Renal pelvis (tissue), 12 donors: ENCODE data around the gene SPACA5. TPM values are rescaled to one million over a fixed set of nuclear protein-coding genes. Genes with fewer than 3 reads are reported as not detected.
"Not testable (repeated sequence)": the region's sequence is repeated elsewhere in the genome, so short reads cannot be mapped to it uniquely, and the experiment has no call there.

Source experiments
- DNase-seq: peaks from one replicate; pipeline ENCODE4 v3.0.0-alpha.2; 2013
- long read RNA-seq, 16 experiments: transcript quantifications; one replicate each; lab custom pipeline, GENCODE V29; 2026
- polyA plus RNA-seq, 3 donors: library from polyadenylated mRNA; unstranded; fragments of 120-200 nt; gene quantifications; one replicate each; pipeline ENCODE4 v1.2.1, GENCODE V29; 2013; ENCODE audit not compliant: insufficient read length in 3 of 3

SPACA5 gene
- under 1 TPM in 1 of 3 donors, not detected in 2; 0.31 TPM for polyA plus RNA-seq
- long read RNA-seq, donor 1 = 0 reads
- long read RNA-seq, donor 2 = 0 reads
- long read RNA-seq, donor 3 = 0 reads
- long read RNA-seq, donor 4 = 0 reads
- long read RNA-seq, donor 5 = 0 reads
- long read RNA-seq, donor 6 = 0 reads
- long read RNA-seq, donor 7 = 0 reads
- long read RNA-seq, donor 8 = 0 reads
- long read RNA-seq, donor 9 = 0 reads
- long read RNA-seq, donor 10 = 0 reads
- long read RNA-seq, donor 11 = 0 reads
- long read RNA-seq, donor 12 = 0 reads
- long read RNA-seq, donor 13 = 0 reads
- long read RNA-seq, donor 14 = 0 reads
- long read RNA-seq, donor 15 = 0 reads
- long read RNA-seq, donor 16 = 0 reads

GRCh38 chrX:48006688-48007087 lies at the start of gene SPACA5:
SPACA5 (plus strand) TSS chrX:48006988; CDS start chrX:48007803, 815 bp downstream.
- not testable (repeated sequence) for DNase-seq

DNA sequence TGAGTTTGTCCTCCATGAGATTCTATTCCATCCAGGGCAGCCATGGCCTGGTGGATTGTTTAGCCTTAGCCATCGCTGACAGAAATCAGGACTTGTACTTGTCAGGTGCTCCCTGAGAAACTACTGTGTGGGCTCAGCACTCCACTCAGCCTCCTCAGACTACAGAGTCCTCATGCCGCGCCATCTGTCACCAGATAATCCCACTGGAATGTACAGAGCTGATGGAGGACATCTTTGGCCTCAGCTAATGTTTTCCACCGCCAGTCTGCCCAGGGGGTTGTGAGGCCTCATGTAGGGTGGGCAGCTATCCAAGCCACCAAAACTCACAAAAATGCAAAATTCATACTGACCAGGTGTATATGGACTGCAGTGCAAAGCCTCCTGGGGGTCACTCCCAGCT lies 48.6 kb upstream of the SPACA5 start:
- not testable (repeated sequence) for DNase-seq

- no peak for DNase-seq
Observed at GRCh38 chrX:47958761-47959342, 47.9 kb upstream of the SPACA5 start.

DNA sequence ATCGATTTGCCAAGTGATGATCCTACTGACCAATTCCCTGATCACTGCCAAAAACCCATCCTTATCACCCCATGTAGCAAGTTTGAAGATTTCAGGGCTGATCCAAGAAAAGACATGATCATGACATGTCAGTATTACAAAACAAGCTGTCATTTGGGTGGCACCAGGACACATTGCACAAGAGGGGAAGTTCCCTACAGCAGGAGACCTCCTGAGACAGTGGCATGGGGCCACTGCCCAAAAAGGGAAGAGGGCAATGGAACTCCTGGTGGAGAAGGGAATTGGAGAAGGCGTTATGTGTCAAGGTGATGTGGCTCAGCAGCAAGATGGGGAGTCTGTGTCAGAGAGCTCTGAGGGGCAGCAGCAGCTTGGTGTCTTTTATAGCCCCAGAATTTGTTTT lies 46.4 kb upstream of the SPACA5 start:
- DNase-seq = no peak

DNA sequence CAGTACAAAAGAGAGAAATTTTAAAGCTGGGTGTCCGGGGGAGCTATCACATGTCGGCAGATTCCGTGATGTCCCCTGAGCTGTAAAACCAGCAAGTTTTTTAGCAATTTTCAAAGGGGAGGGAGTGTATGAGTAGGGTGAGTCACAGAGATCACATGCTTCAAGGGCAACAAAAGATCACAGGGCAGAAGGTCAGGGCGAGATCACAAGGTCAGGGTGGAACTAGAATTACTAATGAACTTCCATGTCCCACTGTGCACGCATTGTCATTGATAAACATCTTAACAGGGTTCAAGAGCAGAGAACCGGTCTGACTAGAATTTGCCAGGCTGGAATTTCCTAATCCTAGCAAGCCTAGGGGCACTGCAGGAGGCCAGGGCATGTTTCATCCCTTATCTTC lies 45.0 kb upstream of the SPACA5 start:
- DNase-seq = not testable (repeated sequence)

- not testable (repeated sequence) for DNase-seq
Observed at GRCh38 chrX:47965526-47965925, 41.3 kb upstream of the SPACA5 start.

DNA sequence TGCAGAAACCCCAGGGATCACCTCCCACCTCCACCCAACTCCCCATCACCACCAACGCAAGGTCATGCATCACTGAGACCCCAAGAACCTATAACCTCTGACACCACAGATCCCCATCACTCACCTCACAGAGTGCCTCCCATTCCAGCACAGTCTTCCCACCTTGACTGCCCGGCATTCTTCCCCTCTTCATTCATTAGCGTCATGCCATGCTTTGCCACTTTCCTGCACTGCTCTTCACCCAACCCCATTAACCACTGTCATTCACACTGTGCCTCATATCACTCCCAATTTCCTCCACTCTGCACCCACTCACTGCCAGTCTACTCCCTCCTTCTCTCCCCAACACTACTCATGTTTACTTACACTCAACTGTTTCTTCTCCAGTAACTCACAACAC lies 33.6 kb upstream of the SPACA5 start:
- DNase-seq = no peak

GRCh38 chrX:47976254-47977151 lies 30.3 kb upstream of the SPACA5 start:
- no peak for DNase-seq

DNA sequence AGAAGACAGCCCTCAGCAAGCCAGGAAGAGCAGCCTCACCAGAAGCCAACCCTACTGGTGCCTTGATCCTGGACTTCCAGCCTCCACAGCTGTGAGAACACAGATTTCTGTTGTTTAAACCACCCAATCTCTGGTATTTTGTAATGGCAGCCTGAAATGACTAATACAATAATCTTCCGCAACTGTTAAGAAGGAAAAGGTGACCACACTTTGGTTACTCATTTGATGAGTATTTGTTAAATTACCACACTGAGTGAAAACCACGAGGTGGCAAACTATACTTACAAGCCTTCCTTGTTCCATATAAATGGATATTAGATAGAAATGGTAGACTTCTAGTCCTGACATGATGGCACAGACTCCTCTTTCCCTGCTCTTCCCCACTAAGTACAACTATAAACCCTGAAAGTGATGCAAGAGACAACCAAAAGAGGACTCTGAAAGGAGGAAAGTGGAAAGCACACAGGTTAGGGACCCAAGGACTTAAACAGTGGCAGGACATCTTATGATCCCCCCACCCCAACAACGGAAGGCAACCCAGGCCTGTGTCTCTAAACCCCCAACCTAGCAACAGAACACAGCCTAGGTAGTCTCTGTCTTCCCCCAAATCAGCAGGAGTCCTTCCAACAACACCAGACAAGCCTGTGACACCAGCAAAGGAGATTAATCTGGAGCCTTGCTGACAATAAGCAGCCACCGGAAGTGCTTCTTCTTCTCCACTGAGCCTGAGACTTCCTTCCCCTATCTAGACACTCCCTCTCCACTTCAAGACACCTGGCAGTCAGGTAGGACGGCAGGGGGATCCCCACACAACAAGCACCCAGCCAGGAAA lies 15.3 kb upstream of the SPACA5 start:
- no peak for DNase-seq

DNA sequence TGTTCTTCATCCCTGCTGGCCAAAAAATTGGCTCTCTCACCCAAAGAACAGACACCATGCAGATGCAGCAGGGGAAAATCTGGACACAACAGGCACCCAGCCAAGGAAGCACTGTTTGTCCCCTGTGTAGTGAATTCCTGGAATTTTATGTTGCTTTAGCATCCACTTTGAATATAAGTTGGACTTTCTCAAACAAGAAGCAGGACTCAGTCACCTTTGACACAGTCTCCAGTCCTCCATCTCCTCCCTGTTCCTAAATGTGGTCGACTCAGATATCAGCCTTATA lies 14.8 kb upstream of the SPACA5 start:
- no peak for DNase-seq

DNA sequence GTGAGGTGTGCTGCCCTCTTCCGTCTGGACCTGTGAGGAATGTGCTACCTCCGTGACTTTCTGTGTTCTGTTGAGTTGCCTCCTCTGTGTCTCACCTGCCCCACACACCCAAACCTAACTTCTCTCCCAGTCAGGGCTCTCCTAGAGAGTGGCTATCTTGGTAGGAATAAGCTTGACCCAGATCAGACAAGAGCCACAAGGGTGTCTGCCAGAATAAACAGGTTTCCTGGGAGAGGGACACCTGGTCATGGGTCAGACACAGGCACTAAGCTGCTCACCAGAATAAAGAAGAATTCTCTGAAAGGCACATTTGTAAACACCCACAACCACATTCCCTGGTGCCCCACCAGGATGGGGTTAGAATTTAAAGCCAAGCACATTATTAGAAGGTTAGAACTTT lies 14.1 kb upstream of the SPACA5 start:
- no peak for DNase-seq

GRCh38 chrX:48001260-48001659 lies 5.5 kb upstream of the SPACA5 start:
- DNase-seq = no peak

GRCh38 chrX:48002319-48002718 lies 4.5 kb upstream of the SPACA5 start:
- no peak for DNase-seq

GRCh38 chrX:48002929-48003328 lies 3.9 kb upstream of the SPACA5 start:
- DNase-seq = no peak

GRCh38 chrX:48003367-48003757 lies 3.4 kb upstream of the SPACA5 start:
- DNase-seq = no peak

DNA sequence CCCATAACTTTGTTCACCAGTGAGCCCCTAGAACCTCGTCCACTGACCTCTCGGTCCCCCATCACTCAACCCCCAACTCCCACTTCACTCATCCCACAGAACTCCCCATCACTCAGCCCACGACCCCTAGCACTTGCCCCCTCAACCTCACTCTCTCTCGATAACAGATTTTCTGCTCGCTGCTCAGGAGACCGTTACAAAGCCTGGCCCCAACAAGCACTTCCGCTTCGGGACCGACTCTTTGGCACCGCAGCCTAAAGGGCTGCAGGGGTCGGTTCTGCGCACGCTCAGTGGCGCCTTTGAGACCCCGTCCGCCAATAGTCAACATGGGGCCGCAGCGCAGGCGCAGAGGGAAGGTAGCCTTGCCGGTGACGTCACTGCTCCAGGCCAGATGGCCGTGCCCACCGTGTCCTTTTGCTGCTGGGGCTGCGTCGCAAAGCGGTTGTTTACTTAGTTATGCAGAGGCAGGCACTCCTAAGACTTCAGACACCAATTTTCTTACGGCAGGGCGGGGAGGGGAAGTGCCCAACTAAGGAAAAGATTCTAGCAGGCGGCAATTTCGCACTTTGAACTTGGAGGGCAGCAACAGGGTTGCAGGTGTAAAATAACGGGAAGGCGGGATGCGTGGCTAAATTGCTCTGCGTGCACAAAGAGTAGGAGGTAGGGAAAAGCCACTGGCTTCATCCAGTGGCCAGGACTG lies 2.9 kb upstream of the SPACA5 start, which contains the start of gene ZNF182:
ZNF182 (minus strand) TSS at position 232 of the 700 bp plus-strand sequence. CDS start 1,380 bp downstream, outside the sequence.
- DNase-seq = peak; percentile 90

GRCh38 chrX:48009445-48009960 lies 2.7 kb downstream of the SPACA5 start:
- not testable (repeated sequence) for DNase-seq

- DNase-seq = not testable (repeated sequence)
Observed at GRCh38 chrX:48016583-48017310, 10.0 kb downstream of the SPACA5 start.

DNA sequence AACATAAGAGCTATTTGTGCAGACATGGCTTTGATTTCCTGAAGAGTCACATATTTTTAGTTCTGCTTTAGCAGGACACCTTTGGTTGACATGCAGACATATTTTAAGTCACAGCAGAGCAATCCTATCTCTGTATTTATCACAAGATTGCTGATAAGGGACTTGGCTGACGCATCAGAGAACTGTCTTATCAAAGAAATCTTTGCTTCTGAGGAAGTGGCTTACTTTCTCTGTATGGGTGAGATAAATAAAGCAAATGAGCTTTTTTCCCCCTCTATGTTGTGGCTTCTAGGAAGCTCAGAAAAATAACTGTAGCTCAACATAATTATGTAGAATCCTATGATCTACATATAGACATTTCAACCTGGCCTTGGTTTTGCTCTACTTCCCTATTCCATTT lies 13.1 kb downstream of the SPACA5 start:
- DNase-seq = not testable (repeated sequence)

DNA sequence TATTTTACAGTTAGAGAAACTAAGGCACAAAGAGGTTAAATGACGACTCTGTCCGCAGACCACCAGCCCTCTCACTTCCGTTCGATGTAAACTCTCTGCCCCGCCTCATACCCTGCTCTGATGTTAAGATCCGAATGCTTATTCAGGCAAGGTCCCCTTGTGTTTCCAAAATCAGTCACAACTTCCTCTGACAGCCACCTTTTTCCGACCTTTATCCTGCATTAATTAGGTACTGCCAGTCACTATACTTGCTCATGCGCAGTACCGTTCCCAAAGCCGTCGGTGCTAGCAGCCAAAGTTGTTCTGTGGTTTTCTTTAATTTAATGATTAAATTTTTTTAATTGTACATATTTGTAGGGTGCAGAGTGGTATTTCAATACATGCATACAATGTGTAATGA lies 13.7 kb downstream of the SPACA5 start:
- not testable (repeated sequence) for DNase-seq
